NCI-H2107 treated with DMSO at 0.1 percent for 48 hours (cell line): ENCODE measurements around the gene DMD.

Experiments used
- DNase-seq: peaks from one replicate; lab custom pipeline; 2025; ENCODE audit not compliant: unreplicated experiment; lab: John Stamatoyannopoulos, UW

Gene DMD

GRCh38 chrX:32289356-32289755, 922.0 kb downstream of the DMD start:
- no peak for DNase-seq

- DNase-seq: no peak
Measured at GRCh38 chrX:32281853-32282252, 929.5 kb downstream of the DMD start.

- no peak for DNase-seq
Measured at GRCh38 chrX:32280921-32281320, 930.4 kb downstream of the DMD start.

- DNase-seq: no peak
Measured at GRCh38 chrX:32280489-32280888, 930.9 kb downstream of the DMD start.

GRCh38 chrX:32276153-32276552, 935.2 kb downstream of the DMD start:
- DNase-seq: no peak

GRCh38 chrX:32269866-32270265, 941.5 kb downstream of the DMD start:
- no peak for DNase-seq

- DNase-seq: no peak
Measured at GRCh38 chrX:32268207-32268606, 943.1 kb downstream of the DMD start.

- no peak for DNase-seq
Measured at GRCh38 chrX:32267796-32268195, 943.6 kb downstream of the DMD start.

GRCh38 chrX:32246675-32247074, 964.7 kb downstream of the DMD start:
- peak; percentile 2 for DNase-seq

GRCh38 chrX:32195611-32196010, 1015.7 kb downstream of the DMD start:
- no peak for DNase-seq

GRCh38 chrX:32191316-32191715, 1020.0 kb downstream of the DMD start:
- no peak for DNase-seq

GRCh38 chrX:32185160-32185559, 1026.2 kb downstream of the DMD start:
- DNase-seq: no peak

GRCh38 chrX:32183066-32183465, 1028.3 kb downstream of the DMD start:
- DNase-seq: no peak

GRCh38 chrX:32176510-32176909, 1034.8 kb downstream of the DMD start:
- DNase-seq: no peak

GRCh38 chrX:32170481-32170880, 1040.9 kb downstream of the DMD start:
- no peak for DNase-seq

GRCh38 chrX:32155044-32155638, 1056.2 kb downstream of the DMD start:
- no peak for DNase-seq

GRCh38 chrX:32153585-32153984, 1057.8 kb downstream of the DMD start:
- no peak for DNase-seq

GRCh38 chrX:32150141-32150540, 1061.2 kb downstream of the DMD start:
- DNase-seq: no peak

- no peak for DNase-seq
Measured at GRCh38 chrX:32141841-32142240, 1069.5 kb downstream of the DMD start.

GRCh38 chrX:32139476-32139875, 1071.9 kb downstream of the DMD start:
- no peak for DNase-seq

- no peak for DNase-seq
Measured at GRCh38 chrX:32137525-32137924, 1073.8 kb downstream of the DMD start.

GRCh38 chrX:32126997-32127396, 1084.4 kb downstream of the DMD start:
- DNase-seq: no peak

- no peak for DNase-seq
Measured at GRCh38 chrX:32118832-32119231, 1092.5 kb downstream of the DMD start.

GRCh38 chrX:32116047-32116446, 1095.3 kb downstream of the DMD start:
- no peak for DNase-seq
